Measurements from ENCODE around the gene LGI2.

LGI2 gene

GRCh38 chr4:24968278-24968677, 62.5 kb downstream of the LGI2 start:
- DNase-seq (ENCODE audit: low read depth in 3 of 3, low spot score in 1 of 3), result no peak

DNA sequence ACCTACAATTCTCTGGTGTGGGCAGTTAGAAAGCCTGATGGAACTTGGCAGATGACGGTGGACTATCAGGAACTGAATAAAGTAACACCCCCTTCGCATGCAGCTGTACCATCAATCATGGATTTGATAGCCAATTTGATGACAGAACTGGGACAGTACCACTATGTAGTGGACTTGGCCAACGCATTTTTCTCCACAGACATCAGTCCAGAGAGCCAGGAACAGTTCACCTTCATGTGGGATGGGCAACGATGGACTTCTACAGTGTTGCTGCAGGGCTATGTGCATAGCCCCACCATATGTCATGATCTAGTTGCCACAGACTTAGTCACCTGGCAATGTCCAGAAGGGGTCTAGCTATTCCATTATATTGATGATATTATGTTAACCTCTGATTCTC, 63.4 kb downstream of the LGI2 start:
- DNase-seq (ENCODE audit: low read depth in 3 of 3, low spot score in 1 of 3), result no peak

DNA sequence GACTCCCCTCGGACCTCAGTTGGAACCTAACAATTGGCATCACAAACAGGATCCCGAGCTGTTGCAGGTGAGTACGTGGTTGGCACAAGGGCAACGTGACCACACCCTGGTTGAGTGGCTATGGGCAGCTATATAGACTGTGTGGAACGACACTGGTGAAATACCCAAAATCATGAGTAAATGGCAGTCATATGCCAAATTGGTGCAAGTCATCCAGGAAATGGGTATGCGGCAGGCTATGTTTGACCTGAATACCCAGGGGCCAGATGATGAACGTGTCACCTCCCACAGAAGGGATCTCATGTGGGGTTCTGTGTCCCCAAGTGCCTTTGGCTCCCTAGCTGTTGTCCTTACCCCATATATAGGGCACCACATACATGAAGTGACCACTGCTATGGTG, 64.7 kb downstream of the LGI2 start:
- no peak for DNase-seq (ENCODE audit: low read depth in 3 of 3, low spot score in 1 of 3)

DNA sequence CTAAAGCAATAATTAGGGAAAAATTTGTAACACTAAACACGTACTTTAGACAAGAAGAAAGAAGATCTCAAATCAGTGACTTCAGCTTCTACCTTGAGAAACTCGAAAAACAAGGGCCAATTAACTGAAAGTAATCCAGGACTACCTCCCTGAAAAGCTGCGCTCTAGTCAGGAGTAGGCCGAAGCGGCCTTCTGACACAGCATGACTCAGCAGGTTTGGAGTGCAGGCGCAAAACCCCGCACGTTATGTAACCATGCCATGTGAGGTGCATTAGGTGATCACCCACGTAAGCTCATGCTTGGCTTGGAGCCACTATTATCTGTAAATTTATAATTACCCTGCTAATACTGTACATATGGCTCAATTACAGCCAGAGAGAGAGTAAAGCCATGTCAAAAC, 65.1 kb downstream of the LGI2 start:
- DNase-seq (ENCODE audit: low read depth in 3 of 3, low spot score in 1 of 3), result no peak

DNA sequence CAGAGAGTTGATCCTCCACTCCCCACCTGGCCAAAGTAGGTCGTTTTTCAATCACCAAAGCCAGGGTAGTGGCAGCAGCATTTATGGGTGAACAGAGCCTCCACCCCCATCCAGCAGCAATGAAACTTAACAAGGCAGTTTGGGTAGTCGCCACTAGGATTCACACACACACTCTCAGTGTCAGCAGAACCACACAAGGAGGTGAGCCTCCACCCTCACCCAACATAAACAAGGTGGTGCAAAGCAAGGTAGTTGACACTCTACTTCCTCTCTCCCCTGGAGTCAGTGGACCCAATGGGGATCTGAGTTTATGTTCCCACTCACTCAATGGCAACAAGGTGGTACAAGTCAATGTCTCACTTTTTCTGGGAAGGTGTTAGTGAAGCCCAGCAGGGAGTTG, 67.5 kb downstream of the LGI2 start:
- DNase-seq (ENCODE audit: low read depth in 3 of 3, low spot score in 1 of 3), result no peak

DNA sequence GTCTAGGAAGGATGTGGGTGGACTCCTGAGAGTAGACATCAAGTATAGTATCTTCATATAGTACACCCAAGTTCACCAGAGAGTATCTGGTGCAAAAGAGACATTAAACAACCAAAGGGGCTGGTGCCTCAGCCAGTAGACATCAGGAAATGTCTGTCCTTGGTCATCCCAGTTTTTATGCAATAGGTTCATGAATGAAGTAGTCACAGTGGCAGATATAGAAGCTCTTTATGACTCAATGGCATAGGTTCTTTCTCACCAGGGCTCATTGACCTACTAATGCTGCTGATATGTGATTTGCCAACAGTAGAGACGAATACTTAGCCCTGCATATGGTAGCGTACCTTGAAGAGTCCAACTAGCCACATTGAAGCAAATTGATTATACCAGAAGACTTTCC, 72.9 kb downstream of the LGI2 start:
- DNase-seq (ENCODE audit: low read depth in 3 of 3, low spot score in 1 of 3), result no peak

DNA sequence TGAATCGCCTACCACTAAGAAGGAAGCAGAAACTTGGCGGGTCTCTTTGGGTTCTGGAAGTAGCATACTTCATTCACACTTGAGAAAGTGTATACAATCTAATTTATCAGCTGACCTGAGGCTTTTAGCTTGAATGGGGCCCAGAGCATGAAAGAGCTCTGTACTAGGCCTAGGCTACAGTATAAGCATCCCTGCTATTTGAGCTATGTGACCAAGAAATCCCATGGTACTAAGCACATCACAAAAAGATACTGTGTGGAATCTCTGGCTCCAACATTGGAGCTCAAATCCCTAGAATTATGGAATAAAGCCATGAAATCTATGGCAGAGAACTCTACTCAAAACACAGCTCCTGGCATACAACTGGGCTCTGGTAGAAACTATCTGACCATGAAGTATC, 74.0 kb downstream of the LGI2 start:
- DNase-seq (ENCODE audit: low read depth in 3 of 3, low spot score in 1 of 3), result no peak

- no peak for DNase-seq (ENCODE audit: low read depth in 3 of 3, low spot score in 1 of 3)
Observed at GRCh38 chr4:24956091-24956490, 74.7 kb downstream of the LGI2 start.

DNA sequence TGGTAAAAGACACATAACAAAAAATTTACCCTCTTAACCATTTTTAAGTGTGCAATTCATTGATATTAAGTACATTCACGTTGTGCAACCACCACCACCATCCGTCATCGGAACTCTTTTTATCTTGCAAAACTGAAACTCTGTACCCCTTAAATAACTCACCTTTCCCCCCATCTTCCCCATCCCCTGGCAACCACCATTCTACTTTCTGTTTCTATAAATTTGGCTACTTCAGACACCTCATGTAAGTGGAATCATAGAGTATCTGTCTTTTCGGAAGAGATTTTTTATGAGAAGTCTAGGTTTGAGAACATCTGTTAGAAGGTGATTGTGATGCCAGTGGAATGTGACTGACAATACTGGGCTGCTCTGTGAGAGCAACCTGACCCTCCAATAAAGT, 78.1 kb downstream of the LGI2 start:
- no peak for DNase-seq (ENCODE audit: low read depth in 3 of 3, low spot score in 1 of 3)

DNA sequence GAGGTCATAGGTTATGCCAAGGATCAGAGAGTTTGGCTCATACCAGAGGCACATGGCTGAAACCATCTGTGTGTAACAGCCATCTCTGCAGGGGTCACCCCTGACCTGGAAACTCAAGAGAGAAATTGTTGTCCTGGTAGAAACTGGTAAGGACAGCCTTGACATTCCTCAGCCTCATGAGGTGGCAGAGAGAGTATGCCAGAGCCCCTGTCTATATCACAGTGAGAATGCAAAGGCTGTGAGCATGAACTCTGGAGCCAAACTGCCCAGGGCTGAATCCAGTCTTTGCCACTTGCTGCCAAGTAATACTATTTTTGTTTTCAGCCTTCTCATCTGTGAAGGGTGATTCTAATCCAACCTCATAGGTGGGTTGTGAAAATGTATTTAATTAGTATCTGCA, 80.8 kb downstream of the LGI2 start:
- DNase-seq (ENCODE audit: low read depth in 3 of 3, low spot score in 1 of 3), result no peak
